Esophagus squamous epithelium (tissue), 5 donors: ENCODE data around the gene GLIS2. TPM values are rescaled to one million over a fixed set of nuclear protein-coding genes. Genes with fewer than 3 reads are reported as not detected.

Source experiments
- DNase-seq: peaks from one replicate; lab custom pipeline; 2025; lab: John Stamatoyannopoulos, UW
- H3K27ac ChIP-seq, 4 donors: fragments of 200-600 bp; sonication (generic); one replicate each; pipeline ENCODE4 v1.5.1; 2016 to 2019; ENCODE audit warnings: mild to moderate bottlenecking in 1 of 4
- H3K27me3 ChIP-seq, 4 donors: fragments of 200-600 bp; sonication (generic); 1 replicate in 3 of 4; 2 replicates in 1 of 4; pipeline versions ENCODE4 v1.5.1 to v1.6.0; 2017 to 2021; ENCODE audit warnings: antibody characterized with exemption in 1 of 4
- H3K36me3 ChIP-seq, 3 donors: fragments of 200-600 bp; sonication (generic); one replicate each; pipeline ENCODE4 v1.5.1; 2016 to 2019
- H3K4me1 ChIP-seq, 3 donors: fragments of 200-600 bp; sonication (generic); one replicate each; pipeline ENCODE4 v1.5.1; 2017 to 2019
- H3K4me3 ChIP-seq, 4 donors: fragments of 200-600 bp; sonication (generic); 1 replicate in 3 of 4; 2 replicates in 1 of 4; pipeline ENCODE4 v1.5.1; 2016 to 2019; ENCODE audit warnings: mild to moderate bottlenecking in 2 of 4, moderate library complexity in 1 of 4
- H3K9me3 ChIP-seq, 3 donors: fragments of 200-600 bp; sonication (generic); one replicate each; pipeline ENCODE4 v1.5.1; 2016 to 2019
- POLR2A ChIP-seq, 4 donors: fragments of 450-650 bp; IDR thresholded peaks; one replicate each; pipeline ENCODE4 v1.6.1; 2017; ENCODE audit warnings: antibody characterized with exemption in 4 of 4, mild to moderate bottlenecking in 4 of 4, moderate library complexity in 3 of 4
- WGBS, 2 donors: methylation state at CpG; one replicate each; pipeline ENCODE4 v1.1.5; 2018; 5-methylcytosine and 5-hydroxymethylcytosine counted together
- intact Hi-C: fragments of 100-400 bp; cut with DNase I; formaldehyde crosslinking; loops from one replicate; pipeline ENCODE4 v1.15.0; 2022
- total RNA-seq, 4 donors: library from RNA; depleted of rRNA; stranded (reverse); fragments of >200 nt; gene quantifications; one replicate each; pipeline ENCODE4 v1.1.0, GENCODE V29; 2016
- TF ChIP-seq, protein P1 (sequence below), 6 experiments: fragments of 450-650 bp in 4 of 6; fragments of 200-600 bp in 2 of 6; sonication (generic) in 2 of 6; IDR thresholded peaks; one replicate each; pipeline ENCODE4 v1.5.1; 2016 to 2019; ENCODE audit warnings: antibody characterized with exemption in 6 of 6, mild to moderate bottlenecking in 4 of 6, moderate library complexity in 4 of 6
- donor health status: DM: yes; HTN: yes; CAD: no.

Gene GLIS2
- total RNA-seq, 4 donors from 2014 or later = 0.30 to 1.7 (median 0.67) TPM

DNA sequence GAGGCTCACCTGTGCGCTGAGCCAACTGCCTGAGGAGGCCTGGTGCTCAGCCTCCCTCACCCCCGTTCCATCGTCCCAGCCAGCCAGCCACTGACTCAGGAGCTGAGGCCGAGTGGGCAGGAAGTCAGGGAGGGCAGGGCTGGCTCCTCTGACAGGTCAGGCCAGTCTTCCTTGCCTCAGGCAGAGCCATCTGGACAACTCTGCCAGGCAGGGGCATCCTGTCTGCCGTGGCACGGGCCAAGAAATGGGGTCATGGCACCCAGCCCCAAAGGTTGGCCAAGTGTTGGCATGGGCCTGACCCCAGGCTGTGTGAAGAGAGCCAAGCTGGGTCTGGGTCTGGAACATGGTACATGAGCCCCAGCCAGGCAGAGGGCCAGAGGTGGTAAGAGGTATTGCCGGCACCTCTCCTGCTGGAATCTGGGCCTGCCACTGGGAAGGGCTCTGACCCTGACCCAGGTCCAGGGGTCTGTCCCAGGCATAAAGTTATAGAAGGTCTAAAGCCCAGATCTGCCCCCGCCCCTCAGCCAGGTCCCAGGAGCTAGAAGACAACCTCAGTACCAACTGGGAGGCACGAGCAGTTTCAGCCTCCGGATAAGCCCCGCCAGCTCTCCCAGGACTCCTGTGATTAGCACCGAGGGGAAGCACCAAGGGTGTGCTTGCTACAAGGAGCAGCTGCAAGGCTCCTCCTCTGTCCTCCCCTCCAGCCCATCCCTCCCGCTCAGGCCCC, 53.3 kb downstream of the GLIS2 start:
- TF ChIP-seq, protein P1, sequence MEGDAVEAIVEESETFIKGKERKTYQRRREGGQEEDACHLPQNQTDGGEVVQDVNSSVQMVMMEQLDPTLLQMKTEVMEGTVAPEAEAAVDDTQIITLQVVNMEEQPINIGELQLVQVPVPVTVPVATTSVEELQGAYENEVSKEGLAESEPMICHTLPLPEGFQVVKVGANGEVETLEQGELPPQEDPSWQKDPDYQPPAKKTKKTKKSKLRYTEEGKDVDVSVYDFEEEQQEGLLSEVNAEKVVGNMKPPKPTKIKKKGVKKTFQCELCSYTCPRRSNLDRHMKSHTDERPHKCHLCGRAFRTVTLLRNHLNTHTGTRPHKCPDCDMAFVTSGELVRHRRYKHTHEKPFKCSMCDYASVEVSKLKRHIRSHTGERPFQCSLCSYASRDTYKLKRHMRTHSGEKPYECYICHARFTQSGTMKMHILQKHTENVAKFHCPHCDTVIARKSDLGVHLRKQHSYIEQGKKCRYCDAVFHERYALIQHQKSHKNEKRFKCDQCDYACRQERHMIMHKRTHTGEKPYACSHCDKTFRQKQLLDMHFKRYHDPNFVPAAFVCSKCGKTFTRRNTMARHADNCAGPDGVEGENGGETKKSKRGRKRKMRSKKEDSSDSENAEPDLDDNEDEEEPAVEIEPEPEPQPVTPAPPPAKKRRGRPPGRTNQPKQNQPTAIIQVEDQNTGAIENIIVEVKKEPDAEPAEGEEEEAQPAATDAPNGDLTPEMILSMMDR (IDR thresholded peaks at IDR 0.05) = peak in 1 of 6 experiments; percentile 32
- no peak for TF ChIP-seq POLR2A (IDR thresholded peaks at IDR 0.05)
- peak overlapping the region; percentile 12 to 90 (median 86) for H3K27ac ChIP-seq
- H3K4me3 ChIP-seq = no peak overlapping the region
- H3K27me3 ChIP-seq = no peaks in the 10 kb centered on the region
- no peak for DNase-seq
- WGBS, 2 donors = 65 to 70% methylated on average over 2 to 5 of the region's 13 CpGs
- intact Hi-C loops = no loop called here
- peaks cover 0 to 18% (median 10%) of the 10 kb centered on the region in 3 donors for H3K36me3 ChIP-seq
- H3K9me3 ChIP-seq = no peaks in the 10 kb centered on the region
- peaks cover 46 to 75% (median 55%) of the 10 kb centered on the region in 3 donors for H3K4me1 ChIP-seq

DNA sequence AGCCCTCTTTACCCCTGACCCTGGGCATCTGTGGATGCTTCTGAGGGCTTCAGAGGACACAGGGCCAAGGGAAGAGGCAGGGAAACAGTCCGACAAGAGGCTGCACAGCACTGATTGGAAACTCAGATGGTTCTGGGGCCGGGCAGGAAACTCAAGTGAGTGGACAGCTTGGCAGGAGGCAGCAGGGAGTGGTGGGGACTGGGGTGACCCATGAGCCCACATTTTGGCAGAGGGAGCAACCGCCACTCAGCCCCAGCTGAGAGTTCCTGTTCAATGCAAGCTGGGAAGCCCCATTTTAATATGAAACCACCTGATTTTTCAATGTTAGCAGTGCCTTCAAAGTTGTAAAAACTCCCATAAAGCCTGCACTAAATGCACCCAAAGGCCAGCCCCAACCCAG, 54.3 kb downstream of the GLIS2 start:
- TF ChIP-seq POLR2A (IDR thresholded peaks at IDR 0.05) = no peak
- TF ChIP-seq, protein P1 (IDR thresholded peaks at IDR 0.05) = no peak
- DNase-seq = no peak
- WGBS, 2 donors = 79 to 82% methylated on average over 2 to 3 of the region's 3 CpGs
- intact Hi-C loops = no loop called here
- no peak overlapping the region for H3K4me3 ChIP-seq
- peak overlapping the region; percentile 84 to 90 (median 86) for H3K27ac ChIP-seq
- H3K9me3 ChIP-seq = no peaks in the 10 kb centered on the region
- H3K36me3 ChIP-seq = peaks cover 0 to 8% (median under 1%) of the 10 kb centered on the region in 3 donors
- no peaks in the 10 kb centered on the region for H3K27me3 ChIP-seq
- H3K4me1 ChIP-seq = peaks cover 56 to 85% (median 65%) of the 10 kb centered on the region in 3 donors

DNA sequence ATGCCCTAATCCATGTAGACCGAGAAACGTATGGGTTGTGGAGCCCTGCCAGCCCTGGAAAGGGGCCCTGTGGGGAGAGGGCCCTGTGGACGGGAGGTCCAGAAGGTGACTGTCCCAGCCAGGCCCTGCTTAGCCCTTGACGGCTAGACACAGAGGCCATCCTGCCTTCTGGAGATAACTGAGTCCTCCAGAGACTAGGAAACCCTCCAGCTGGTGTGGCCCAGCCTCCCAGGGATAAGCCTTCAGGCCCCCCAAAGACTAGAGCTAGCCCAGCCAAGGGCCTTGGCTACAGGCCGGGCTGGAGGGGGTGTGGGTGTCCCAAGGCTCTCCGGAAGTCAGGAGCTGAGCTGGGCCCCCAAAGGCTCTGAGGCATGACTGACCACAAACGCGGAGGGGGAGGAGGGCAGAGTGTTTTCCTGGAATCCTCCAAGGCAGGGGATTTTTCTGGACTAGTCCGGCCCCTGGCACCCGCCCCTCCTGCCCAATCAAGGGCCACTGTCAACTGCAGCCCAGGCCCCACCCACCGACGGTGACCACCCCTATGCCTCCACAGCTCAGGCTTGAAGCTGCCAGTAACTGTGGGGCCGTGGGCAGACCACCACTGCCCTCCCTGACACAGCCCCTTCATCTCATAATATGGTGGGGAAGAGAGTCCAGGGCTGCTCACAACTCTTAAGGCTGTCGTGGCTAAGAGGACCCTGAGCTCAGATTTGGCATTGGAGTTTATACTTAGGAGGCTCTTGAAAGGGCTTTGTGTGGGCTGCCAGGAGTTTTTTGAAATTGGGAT, 54.9 kb downstream of the GLIS2 start:
- peak overlapping the region in 2 of 4 donors; percentile 58 to 66 for H3K4me3 ChIP-seq
- H3K4me1 ChIP-seq = peaks cover 56 to 91% (median 71%) of the 10 kb centered on the region in 3 donors
- WGBS, 2 donors = 42 to 62% methylated on average over 2 to 3 of the region's 14 CpGs
- intact Hi-C loops = no loop called here
- peaks cover 0 to 2% (median 0%) of the 10 kb centered on the region in 3 donors for H3K36me3 ChIP-seq
- no peaks in the 10 kb centered on the region for H3K27me3 ChIP-seq
- TF ChIP-seq POLR2A (IDR thresholded peaks at IDR 0.05) = no peak
- TF ChIP-seq, protein P1 (IDR thresholded peaks at IDR 0.05) = no peak
- DNase-seq = no peak
- H3K27ac ChIP-seq = peak overlapping the region; percentile 84 to 90 (median 86)
- H3K9me3 ChIP-seq = no peaks in the 10 kb centered on the region

DNA sequence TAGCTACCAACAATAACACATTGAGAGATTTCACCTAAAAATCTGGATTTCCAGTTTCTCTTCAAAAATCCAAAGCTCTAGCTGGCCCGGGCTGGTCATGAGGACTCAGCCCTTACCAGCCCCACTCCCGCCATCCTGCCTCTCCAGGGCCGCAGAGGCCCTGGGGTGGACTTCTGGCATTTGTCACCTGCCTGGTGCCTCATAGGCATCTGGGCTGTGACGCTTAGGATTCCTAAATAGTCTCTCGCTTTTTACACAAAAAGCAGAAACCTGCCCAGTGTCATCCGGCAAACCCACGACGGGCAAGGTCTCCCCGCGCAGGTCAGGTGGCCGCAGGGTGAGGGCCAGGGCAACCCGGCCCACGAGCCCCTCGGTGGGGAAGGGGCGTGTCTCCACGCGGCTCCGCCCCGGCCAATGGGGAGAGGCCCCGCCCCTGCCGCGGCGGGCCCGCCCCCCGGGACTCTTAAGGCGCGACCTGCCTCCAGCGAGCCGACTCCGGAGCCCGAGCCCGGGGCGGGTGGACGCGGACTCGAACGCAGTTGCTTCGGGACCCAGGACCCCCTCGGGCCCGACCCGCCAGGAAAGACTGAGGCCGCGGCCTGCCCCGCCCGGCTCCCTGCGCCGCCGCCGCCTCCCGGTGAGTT, 55.6 kb downstream of the GLIS2 start, which contains the start of gene VASN:
VASN (plus strand) TSS at position 492 of the 644 bp plus-strand sequence. CDS start 9,030 bp downstream, outside the sequence.
- no peaks in the 10 kb centered on the region for H3K36me3 ChIP-seq
- no peak for DNase-seq
- H3K27ac ChIP-seq = peak within 1 kb of the TSS; percentile 84 to 90 (median 86)
- H3K9me3 ChIP-seq = no peaks in the 10 kb centered on the region
- WGBS, 2 donors = 44% methylated on average over 3 of the region's 50 CpGs; no CpG with 5 or more reads in 1 of the 2 donors
- H3K27me3 ChIP-seq = no peaks in the 10 kb centered on the region
- H3K4me1 ChIP-seq = peaks cover 62 to 98% (median 77%) of the 10 kb centered on the region in 3 donors
- intact Hi-C loops = no loop called here
- TF ChIP-seq POLR2A (IDR thresholded peaks at IDR 0.05) = peak in 2 of 4 donors; percentile 92 to 96
- TF ChIP-seq, protein P1 (IDR thresholded peaks at IDR 0.05) = no peak
- peak within 1 kb of the TSS; percentile 58 to 89 (median 67) for H3K4me3 ChIP-seq
